CD4-positive, CD25-positive, alpha-beta regulatory T cell (primary cell): ENCODE data around the gene TRMT2B. TPM values are rescaled to one million over a fixed set of nuclear protein-coding genes. Genes with fewer than 3 reads are reported as not detected.

Experiments
- ATAC-seq, 2 donors: fragments of 150-1000 bp; cut with Tn5 transposase; one replicate each; pipeline ENCODE4 v1.10.0; 2021; ENCODE audit warnings: low read depth in 2 of 2, moderate number of reproducible peaks in 2 of 2, moderate library complexity in 1 of 2
- DNase-seq, 3 donors: peaks; one replicate each; pipeline versions ENCODE4 v3.0.0 to v3.0.0-alpha.2; 2012 to 2022; ENCODE audit warnings: mixed read lengths in 1 of 3
- H3K27ac ChIP-seq: one replicate; pipeline ENCODE4 v1.7.0; 2013; ENCODE audit warnings: mild to moderate bottlenecking, low read length; ENCODE audit not compliant: insufficient read depth, poor library complexity, severe bottlenecking
- H3K27me3 ChIP-seq: one replicate; pipeline ENCODE4 v1.7.0; 2013; ENCODE audit warnings: low read length; ENCODE audit not compliant: control insufficient read depth, insufficient read depth
- H3K36me3 ChIP-seq: one replicate; pipeline ENCODE4 v1.7.0; 2013; ENCODE audit warnings: mild to moderate bottlenecking, low read length, moderate library complexity; ENCODE audit not compliant: control insufficient read depth, insufficient read depth
- H3K4me1 ChIP-seq: 2 replicates; pipeline ENCODE4 v1.7.0; 2013; ENCODE audit warnings: mild to moderate bottlenecking, low read length; ENCODE audit not compliant: insufficient read depth, control insufficient read depth, poor library complexity, severe bottlenecking
- H3K4me3 ChIP-seq: one replicate; pipeline ENCODE4 v1.7.0; 2013; ENCODE audit warnings: low read depth, mild to moderate bottlenecking, low read length, moderate library complexity
- H3K9me3 ChIP-seq, 2 experiments: 1 replicate in 1 of 2; 2 replicates in 1 of 2; pipeline ENCODE4 v1.7.0; 2013; ENCODE audit warnings: low read length in 2 of 2, mild to moderate bottlenecking in 1 of 2, moderate library complexity in 1 of 2; ENCODE audit not compliant: control insufficient read depth in 2 of 2
- H3K27ac Mint-ChIP-seq, 3 donors: one replicate each; pipeline ENCODE4 v1.8.0; 2020 to 2022; ENCODE audit warnings: mild to moderate bottlenecking in 3 of 3, mixed read lengths in 3 of 3, moderate library complexity in 2 of 3
- H3K27me3 Mint-ChIP-seq: one replicate; pipeline ENCODE4 v1.8.0; 2022; ENCODE audit warnings: mild to moderate bottlenecking, mixed read lengths
- H3K36me3 Mint-ChIP-seq: one replicate; pipeline ENCODE4 v1.8.0; 2020; ENCODE audit warnings: mixed read lengths
- H3K4me1 Mint-ChIP-seq, 4 donors: one replicate each; pipeline ENCODE4 v1.8.0; 2020 to 2022; ENCODE audit warnings: mixed read lengths in 4 of 4, mild to moderate bottlenecking in 1 of 4
- H3K4me3 Mint-ChIP-seq, 4 donors: one replicate each; pipeline ENCODE4 v1.8.0; 2020 to 2022; ENCODE audit warnings: mild to moderate bottlenecking in 4 of 4, mixed read lengths in 4 of 4, moderate library complexity in 3 of 4
- H3K9me3 Mint-ChIP-seq, 7 donors: one replicate each; pipeline ENCODE4 v1.8.0; 2020 to 2022; ENCODE audit warnings: mixed read lengths in 7 of 7, mild to moderate bottlenecking in 3 of 7, moderate library complexity in 2 of 7
- polyA plus RNA-seq, 4 donors: library from polyadenylated mRNA; unstranded; fragments of 300-500 nt; fragmentation: Illumina TruSeq; gene quantifications; one replicate each; pipeline ENCODE4 v1.2.3, GENCODE V29; 2021
- total RNA-seq: library from RNA; stranded (reverse); gene quantifications from one replicate; pipeline ENCODE4 v1.2.3, GENCODE V29; 2022

TRMT2B gene, protein sequence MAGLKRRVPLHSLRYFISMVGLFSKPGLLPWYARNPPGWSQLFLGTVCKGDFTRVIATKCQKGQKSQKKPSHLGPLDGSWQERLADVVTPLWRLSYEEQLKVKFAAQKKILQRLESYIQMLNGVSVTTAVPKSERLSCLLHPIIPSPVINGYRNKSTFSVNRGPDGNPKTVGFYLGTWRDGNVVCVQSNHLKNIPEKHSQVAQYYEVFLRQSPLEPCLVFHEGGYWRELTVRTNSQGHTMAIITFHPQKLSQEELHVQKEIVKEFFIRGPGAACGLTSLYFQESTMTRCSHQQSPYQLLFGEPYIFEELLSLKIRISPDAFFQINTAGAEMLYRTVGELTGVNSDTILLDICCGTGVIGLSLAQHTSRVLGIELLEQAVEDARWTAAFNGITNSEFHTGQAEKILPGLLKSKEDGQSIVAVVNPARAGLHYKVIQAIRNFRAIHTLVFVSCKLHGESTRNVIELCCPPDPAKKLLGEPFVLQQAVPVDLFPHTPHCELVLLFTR
- total RNA-seq (41.3 TPM), polyA plus RNA-seq (10 to 100 TPM; 37.2 to 52.3 (median 37.4) TPM)

DNA sequence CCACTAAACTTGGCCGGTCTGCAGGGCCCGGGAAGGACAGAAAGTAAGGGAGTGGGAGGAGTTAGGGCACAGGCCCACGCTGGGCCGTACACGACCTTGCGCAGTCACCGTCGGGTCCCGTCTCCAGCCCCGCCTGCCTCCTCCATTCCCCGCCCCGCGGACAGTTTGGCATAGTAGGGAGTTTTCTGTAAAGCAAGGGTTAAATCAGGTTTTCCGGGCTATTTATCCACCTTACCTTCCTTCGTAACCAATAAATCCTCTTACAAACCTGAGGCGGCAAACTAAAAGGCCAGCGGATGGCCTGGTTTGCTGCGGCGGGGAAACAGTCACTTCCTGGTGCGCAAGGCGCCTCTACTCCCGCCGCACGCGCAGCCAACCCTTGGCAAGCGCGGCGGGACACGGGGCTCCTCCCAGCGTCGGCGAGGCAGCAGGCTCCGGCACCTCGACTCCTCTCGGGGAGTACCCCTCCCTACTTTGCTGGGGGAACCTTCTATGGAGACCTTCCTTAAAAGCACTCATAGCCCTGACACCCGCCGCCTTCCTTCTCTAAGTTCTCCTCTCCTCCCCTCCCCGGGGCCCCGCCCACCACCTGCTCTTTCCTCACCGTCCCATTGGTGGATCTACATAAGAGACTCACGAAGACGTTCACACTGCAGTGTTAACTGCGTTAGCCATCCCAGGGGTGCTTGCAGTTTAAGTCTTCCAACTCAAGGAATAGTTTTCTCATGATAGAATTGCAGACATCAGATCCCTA, at the start of gene TRMT2B:
Gene TRMT2B, minus strand, starts transcription at position 563 of the 754 bp plus-strand sequence. CDS start 9,822 bp downstream, outside the sequence.
- peak; percentile 87 to 88 for ATAC-seq
- Mint-ChIP-seq H3K4me1 (peaks cover 0 to 40% (median 17%) of the 10 kb centered on the region in 4 donors), H3K9me3 (peaks cover 0 to 1% (median 0%) of the 10 kb centered on the region in 7 donors), H3K4me3 (peak within 1 kb of the TSS; percentile 90 to 97 (median 92)), H3K36me3 (peaks cover 3% of the 10 kb centered on the region), H3K27me3 (no peaks in the 10 kb centered on the region), H3K27ac (peak within 1 kb of the TSS; percentile 95 to 99 (median 97))
- H3K4me3 ChIP-seq, result peak within 1 kb of the TSS; percentile 89
- peaks cover 19% of the 10 kb centered on the region for H3K4me1 ChIP-seq
- no peaks in the 10 kb centered on the region for H3K27me3 ChIP-seq
- peak within 1 kb of the TSS; percentile 90 for H3K27ac ChIP-seq
- peak; percentile 71 to 91 (median 79) for DNase-seq
- H3K9me3 ChIP-seq, result no peaks in the 10 kb centered on the region
- H3K36me3 ChIP-seq, result no peaks in the 10 kb centered on the region

GRCh38 chrX:101097546-101098453, 45.9 kb upstream of the TRMT2B start, which contains the start of gene CENPI:
CENPI (plus strand) TSS chrX:101098204; CDS start chrX:101101071, 2,867 bp downstream.
- Mint-ChIP-seq H3K27me3 (peaks cover 4% of the 10 kb centered on the region), H3K9me3 (no peaks in the 10 kb centered on the region), H3K4me1 (peaks cover 2 to 21% (median 10%) of the 10 kb centered on the region in 4 donors), H3K36me3 (no peaks in the 10 kb centered on the region), H3K27ac (peak within 1 kb of the TSS; percentile 84 to 96 (median 95)), H3K4me3 (peak within 1 kb of the TSS; percentile 92 to 99 (median 92))
- peak within 1 kb of the TSS; percentile 88 for H3K27ac ChIP-seq
- H3K4me1 ChIP-seq, result peaks cover 5% of the 10 kb centered on the region
- H3K27me3 ChIP-seq, result no peaks in the 10 kb centered on the region
- ATAC-seq (peak; percentile 99), DNase-seq (peak; percentile 88 to 96 (median 93))
- H3K9me3 ChIP-seq, result no peaks in the 10 kb centered on the region
- H3K4me3 ChIP-seq, result peak within 1 kb of the TSS; percentile 92
- H3K36me3 ChIP-seq, result no peaks in the 10 kb centered on the region

DNA sequence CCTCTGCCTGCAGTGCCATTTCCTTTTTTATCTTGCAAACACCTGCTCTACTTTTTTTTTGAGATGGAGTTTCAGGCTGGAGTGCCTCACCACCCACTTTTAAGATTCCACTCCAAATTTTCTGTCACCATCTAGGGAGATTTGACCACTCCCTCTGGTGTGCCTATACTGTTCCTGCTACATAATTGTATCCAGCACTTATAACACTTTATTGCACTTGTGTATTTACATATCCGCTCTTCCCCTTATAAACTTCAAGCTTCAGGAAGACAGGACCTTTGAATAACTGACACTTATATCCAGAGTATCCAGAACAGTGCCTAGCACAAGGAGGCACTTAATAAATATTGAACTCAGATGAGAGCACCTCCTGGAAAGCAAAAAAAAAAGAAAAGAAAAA, 39.9 kb upstream of the TRMT2B start:
- H3K4me1 Mint-ChIP-seq, result no peaks in the 10 kb centered on the region
- peak overlapping the region in 1 of 4 donors; percentile 3 for H3K4me3 Mint-ChIP-seq
- H3K27ac Mint-ChIP-seq, result no peak overlapping the region
- Histone ChIP-seq H3K4me3 (no peak overlapping the region), H3K36me3 (no peaks in the 10 kb centered on the region), H3K4me1 (no peaks in the 10 kb centered on the region), H3K27ac (no peak overlapping the region), H3K9me3 (no peaks in the 10 kb centered on the region), H3K27me3 (no peaks in the 10 kb centered on the region)
- peaks cover 0 to 3% (median 0%) of the 10 kb centered on the region in 7 donors for H3K9me3 Mint-ChIP-seq
- DNase-seq (no peak), ATAC-seq (no peak)
- no peaks in the 10 kb centered on the region for H3K36me3 Mint-ChIP-seq
- peaks cover 4% of the 10 kb centered on the region for H3K27me3 Mint-ChIP-seq

GRCh38 chrX:101081231-101081630, 29.3 kb upstream of the TRMT2B start:
- H3K4me3 Mint-ChIP-seq, result no peak overlapping the region
- H3K4me1 Mint-ChIP-seq, result peaks cover 0 to 3% (median 0%) of the 10 kb centered on the region in 4 donors
- H3K27me3 Mint-ChIP-seq, result peaks cover 14% of the 10 kb centered on the region
- no peaks in the 10 kb centered on the region for H3K36me3 Mint-ChIP-seq
- no peaks in the 10 kb centered on the region for H3K36me3 ChIP-seq
- H3K4me3 ChIP-seq, result no peak overlapping the region
- no peaks in the 10 kb centered on the region for H3K4me1 ChIP-seq
- H3K27ac ChIP-seq, result no peak overlapping the region
- no peaks in the 10 kb centered on the region for H3K27me3 ChIP-seq
- no peak overlapping the region for H3K27ac Mint-ChIP-seq
- no peaks in the 10 kb centered on the region for H3K9me3 ChIP-seq
- DNase-seq (no peak), ATAC-seq (no peak)
- peaks cover 0 to 3% (median 0%) of the 10 kb centered on the region in 7 donors for H3K9me3 Mint-ChIP-seq

DNA sequence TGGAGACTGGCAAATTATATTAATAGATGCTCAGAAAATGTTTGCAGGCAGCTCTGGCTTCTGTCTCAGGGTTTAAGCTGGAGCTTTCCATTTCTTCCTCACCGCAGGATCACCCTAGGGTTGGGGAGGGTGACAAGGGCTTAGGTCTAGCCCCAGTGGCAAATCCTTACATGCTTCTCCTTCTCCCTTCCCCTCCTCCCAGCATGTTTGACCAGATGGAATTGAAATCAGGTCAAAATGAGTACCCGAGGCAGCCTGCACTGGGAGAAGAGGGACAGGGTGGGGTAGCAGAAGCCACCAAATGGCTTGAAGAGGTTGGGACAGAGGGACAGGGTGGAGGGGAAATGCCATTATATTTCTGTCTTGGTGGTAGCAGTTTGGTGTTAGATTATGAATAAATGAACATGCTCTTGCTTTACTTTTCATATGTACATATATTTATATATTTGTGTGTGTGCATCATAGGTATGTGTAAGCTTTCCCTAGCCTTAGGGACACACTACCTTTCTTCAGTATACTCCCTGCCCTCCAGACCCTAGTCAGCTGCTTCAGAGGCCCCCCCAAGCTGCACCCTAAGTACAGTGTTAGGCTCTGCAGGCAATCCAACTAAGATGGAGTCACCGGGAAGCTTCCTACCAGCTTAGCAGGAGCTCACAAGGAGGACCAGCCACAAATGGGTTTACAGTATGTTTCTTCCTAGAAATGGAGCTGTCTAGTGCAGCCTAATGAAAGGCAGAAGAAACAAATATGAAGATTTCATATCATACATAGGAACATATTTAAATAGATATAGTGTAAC, 28.6 kb upstream of the TRMT2B start:
- Histone ChIP-seq H3K27me3 (no peaks in the 10 kb centered on the region), H3K36me3 (no peaks in the 10 kb centered on the region), H3K4me1 (no peaks in the 10 kb centered on the region), H3K4me3 (no peak overlapping the region), H3K27ac (no peak overlapping the region), H3K9me3 (no peaks in the 10 kb centered on the region)
- H3K9me3 Mint-ChIP-seq, result peaks cover 0 to 3% (median 0%) of the 10 kb centered on the region in 7 donors
- H3K4me3 Mint-ChIP-seq, result no peak overlapping the region
- DNase-seq (no peak), ATAC-seq (no peak)
- H3K36me3 Mint-ChIP-seq, result no peaks in the 10 kb centered on the region
- H3K27me3 Mint-ChIP-seq, result peaks cover 14% of the 10 kb centered on the region
- H3K4me1 Mint-ChIP-seq, result peaks cover 0 to 3% (median 0%) of the 10 kb centered on the region in 4 donors
- H3K27ac Mint-ChIP-seq, result no peak overlapping the region

- H3K9me3 Mint-ChIP-seq, result peaks cover 0 to 3% (median 0%) of the 10 kb centered on the region in 7 donors
- peaks cover 0 to 3% (median 0%) of the 10 kb centered on the region in 4 donors for H3K4me1 Mint-ChIP-seq
- no peaks in the 10 kb centered on the region for H3K36me3 ChIP-seq
- H3K27ac ChIP-seq, result no peak overlapping the region
- no peaks in the 10 kb centered on the region for H3K9me3 ChIP-seq
- H3K4me1 ChIP-seq, result no peaks in the 10 kb centered on the region
- ATAC-seq, result no peak
- H3K4me3 ChIP-seq, result no peak overlapping the region
- no peak overlapping the region for H3K4me3 Mint-ChIP-seq
- peaks cover 14% of the 10 kb centered on the region for H3K27me3 Mint-ChIP-seq
- H3K36me3 Mint-ChIP-seq, result no peaks in the 10 kb centered on the region
- H3K27ac Mint-ChIP-seq, result no peak overlapping the region
- no peak for DNase-seq
- H3K27me3 ChIP-seq, result no peaks in the 10 kb centered on the region
These were observed 27.9 kb upstream of the TRMT2B start for GRCh38 chrX:101079736-101080270.
